H1 (cell line): ENCODE measurements around the gene TBCE. TPM values are rescaled to one million over a fixed set of nuclear protein-coding genes. Genes with fewer than 3 reads are reported as not detected.

Source experiments
- CTCF ChIA-PET: fragments of 300-600 bp; sonication (Branson Sonifier 250); formaldehyde crosslinking; loops from one replicate; lab custom pipeline; 2021; ENCODE audit not compliant: partially characterized antibody; lab: Charles Lee
- POLR2A ChIA-PET: fragments of 300-600 bp; sonication (Branson Sonifier 250); formaldehyde crosslinking; loops from one replicate; lab custom pipeline; 2021; ENCODE audit warnings: inconsistent platforms; ENCODE audit not compliant: partially characterized antibody; lab: Charles Lee
- DNase-seq, 2 experiments: peaks; one replicate each; pipeline versions ENCODE4 v3.0.0 to v3.0.0-alpha.2; 2010 to 2022; ENCODE audit warnings: low spot score in 2 of 2, low read depth in 1 of 2, mixed read lengths in 1 of 2
- FAIRE-seq: peaks from 2 replicates; lab custom pipeline; 2011; peaks lifted over from hg19 to GRCh38; lab: Jason Lieb, UNC
- H2AFZ ChIP-seq: 2 replicates; pipeline ENCODE4 v1.8.1; 2012; ENCODE audit warnings: low read length, inconsistent platforms
- H2AK5ac ChIP-seq: 2 replicates; pipeline ENCODE4 v1.6.1; 2013; ENCODE audit warnings: low read depth, low read length
- H2BK120ac ChIP-seq: replicated peaks from 2 replicates; pipeline ENCODE3; 2013; ENCODE audit warnings: low read depth, low read length, inconsistent platforms
- H2BK12ac ChIP-seq: 2 replicates; pipeline ENCODE4 v1.6.1; 2013; ENCODE audit warnings: low read depth, low read length
- H2BK15ac ChIP-seq: 2 replicates; pipeline ENCODE4 v1.6.1; 2013; ENCODE audit warnings: low read length
- H2BK20ac ChIP-seq: 2 replicates; pipeline ENCODE4 v1.6.1; 2013; ENCODE audit warnings: low read length
- H2BK5ac ChIP-seq: 2 replicates; pipeline ENCODE4 v1.6.1; 2013; ENCODE audit warnings: low read depth, low read length
- H3K14ac ChIP-seq: 2 replicates; pipeline ENCODE4 v1.6.1; 2013; ENCODE audit warnings: inconsistent platforms; ENCODE audit not compliant: insufficient read length
- H3K18ac ChIP-seq: 2 replicates; pipeline ENCODE4 v1.6.1; 2013; ENCODE audit warnings: low read length; ENCODE audit errors: extremely low read depth
- H3K23ac ChIP-seq: 2 replicates; pipeline ENCODE4 v1.6.1; 2013; ENCODE audit warnings: inconsistent platforms; ENCODE audit not compliant: insufficient read length
- H3K23me2 ChIP-seq: 2 replicates; pipeline ENCODE4 v1.6.1; 2013; ENCODE audit warnings: low read depth, low read length
- H3K27ac ChIP-seq: 2 replicates; pipeline ENCODE4 v1.6.1; 2011; ENCODE audit warnings: low read depth, low read length, inconsistent platforms
- H3K27me3 ChIP-seq, 4 experiments: replicated peaks in 1 of 4; 1 replicate in 1 of 4; 2 replicates in 3 of 4; pipeline versions ENCODE4 v1.6.1 to v1.8.1; 2011 to 2013; ENCODE audit warnings: low read length in 3 of 4, mild to moderate bottlenecking in 3 of 4, inconsistent platforms in 2 of 4, mixed read lengths in 2 of 4, moderate library complexity in 1 of 4; ENCODE audit not compliant: control insufficient read depth in 3 of 4, insufficient read depth in 3 of 4; ENCODE audit errors: extremely low read depth in 1 of 4
- H3K36me3 ChIP-seq, 4 experiments: 2 replicates each; pipeline versions ENCODE4 v1.6.1 to v1.8.1; 2011 to 2013; ENCODE audit warnings: mild to moderate bottlenecking in 4 of 4, low read length in 3 of 4, moderate library complexity in 2 of 4, control low read depth in 1 of 4, inconsistent platforms in 1 of 4; ENCODE audit not compliant: insufficient read depth in 4 of 4, control insufficient read depth in 2 of 4
- H3K4ac ChIP-seq: replicated peaks from 2 replicates; pipeline ENCODE3; 2013; ENCODE audit warnings: low read length, low read depth, mixed read lengths, inconsistent platforms; ENCODE audit not compliant: insufficient read length
- H3K4me1 ChIP-seq, 4 experiments: replicated peaks in 1 of 4; 1 replicate in 1 of 4; 2 replicates in 3 of 4; pipeline versions ENCODE4 v1.6.1 to v1.8.1; 2011 to 2013; ENCODE audit warnings: low read length in 3 of 4, inconsistent platforms in 2 of 4, mixed read lengths in 1 of 4; ENCODE audit not compliant: insufficient read depth in 4 of 4, control insufficient read depth in 3 of 4
- H3K4me2 ChIP-seq, 2 experiments: 2 replicates each; pipeline versions ENCODE4 v1.6.1 to v1.8.1; 2011 to 2013; ENCODE audit warnings: low read depth in 2 of 2, low read length in 2 of 2, control low read depth in 1 of 2, inconsistent platforms in 1 of 2, mild to moderate bottlenecking in 1 of 2; ENCODE audit not compliant: insufficient read depth in 1 of 2
- H3K4me3 ChIP-seq, 4 experiments: fragments of 200-600, 300-600 bp in 1 of 4; sonication (generic), shearing (Covaris generic), sonication (Bioruptor Twin) in 1 of 4; 2 replicates each; pipeline versions ENCODE4 v1.5.1 to v1.8.1; 2011 to 2016; ENCODE audit warnings: low read length in 4 of 4, low read depth in 3 of 4, control low read depth in 2 of 4, inconsistent platforms in 2 of 4, mild to moderate bottlenecking in 2 of 4, mixed read lengths in 1 of 4, moderate library complexity in 1 of 4; ENCODE audit not compliant: insufficient read depth in 2 of 4; ENCODE audit errors: extremely low read depth in 1 of 4
- H3K56ac ChIP-seq: replicated peaks from 2 replicates; pipeline ENCODE3; 2013; ENCODE audit warnings: low read depth, mild to moderate bottlenecking, mixed read lengths, low read length, inconsistent platforms; ENCODE audit not compliant: insufficient read length
- H3K79me1 ChIP-seq: 2 replicates; pipeline ENCODE4 v1.6.1; 2013; ENCODE audit warnings: low read depth, low read length, control low read depth
- H3K79me2 ChIP-seq, 2 experiments: 2 replicates each; pipeline versions ENCODE4 v1.6.1 to v1.8.1; 2012 to 2013; ENCODE audit warnings: low read length in 2 of 2, mild to moderate bottlenecking in 2 of 2, inconsistent platforms in 1 of 2; ENCODE audit not compliant: insufficient read depth in 2 of 2, control insufficient read depth in 1 of 2
- H3K9ac ChIP-seq, 4 experiments: replicated peaks in 1 of 4; 1 replicate in 1 of 4; 2 replicates in 3 of 4; pipeline versions ENCODE4 v1.6.1 to v1.8.1; 2011 to 2013; ENCODE audit warnings: low read depth in 3 of 4, low read length in 3 of 4, control low read depth in 2 of 4, mild to moderate bottlenecking in 2 of 4, moderate library complexity in 2 of 4, inconsistent platforms in 1 of 4; ENCODE audit errors: extremely low read depth in 1 of 4
- H3K9me3 ChIP-seq, 2 experiments: 2 replicates each; pipeline versions ENCODE4 v1.6.1 to v1.8.1; 2012 to 2013; ENCODE audit warnings: mild to moderate bottlenecking in 2 of 2, moderate library complexity in 2 of 2, control low read depth in 1 of 2, inconsistent platforms in 1 of 2, low read depth in 1 of 2, low read length in 1 of 2, mixed read lengths in 1 of 2; ENCODE audit not compliant: insufficient read depth in 2 of 2
- H4K20me1 ChIP-seq, 2 experiments: replicated peaks in 1 of 2; 2 replicates each; pipeline versions ENCODE3 to v1.8.1; 2011 to 2013; ENCODE audit warnings: inconsistent platforms in 2 of 2, low read length in 2 of 2, mild to moderate bottlenecking in 1 of 2; ENCODE audit not compliant: insufficient read depth in 2 of 2, control insufficient read depth in 1 of 2
- H4K5ac ChIP-seq: 2 replicates; pipeline ENCODE4 v1.6.1; 2013; ENCODE audit warnings: low read length, low read depth, mixed read lengths, inconsistent platforms; ENCODE audit not compliant: insufficient read length
- H4K8ac ChIP-seq: 2 replicates; pipeline ENCODE4 v1.8.0; 2013; ENCODE audit warnings: mild to moderate bottlenecking, moderate library complexity, low read length, inconsistent platforms; ENCODE audit not compliant: insufficient read depth; ENCODE audit errors: extremely low read depth
- H4K91ac ChIP-seq: replicated peaks from 2 replicates; pipeline ENCODE3; 2013; ENCODE audit warnings: low read length, mixed read lengths, inconsistent platforms; ENCODE audit not compliant: insufficient read length
- CHD2 ChIP-seq: IDR thresholded peaks from 2 replicates; pipeline ENCODE4 v1.6.1; 2012; ENCODE audit warnings: low read length, improper control_type of control experiment
- GABPA ChIP-seq: IDR thresholded peaks from 2 replicates; pipeline ENCODE4 v1.6.1; 2011; ENCODE audit warnings: mild to moderate bottlenecking, low read length, moderate library complexity, borderline replicate concordance; ENCODE audit not compliant: insufficient read depth
- HDAC2 ChIP-seq, 2 experiments: fragments of 300-600 bp in 1 of 2; sonication (generic) in 1 of 2; IDR thresholded peaks; 2 replicates each; pipeline ENCODE4 v1.6.1; 2011 to 2012; ENCODE audit warnings: low read depth in 2 of 2, low read length in 2 of 2, mild to moderate bottlenecking in 2 of 2, moderate library complexity in 2 of 2, borderline replicate concordance in 1 of 2, inconsistent platforms in 1 of 2
- JUND ChIP-seq: IDR thresholded peaks from 2 replicates; pipeline ENCODE4 v1.6.1; 2011; ENCODE audit warnings: mild to moderate bottlenecking, improper control_type of control experiment, low read length
- KDM4A ChIP-seq: IDR thresholded peaks from one replicate; pipeline ENCODE4 v1.7.1; 2012; ENCODE audit warnings: low read depth, mild to moderate bottlenecking, moderate library complexity, low read length, inconsistent platforms; ENCODE audit not compliant: severe bottlenecking
- MAFK ChIP-seq: IDR thresholded peaks from 2 replicates; pipeline ENCODE4 v1.6.1; 2012; ENCODE audit warnings: low read depth, mild to moderate bottlenecking, improper control_type of control experiment, low read length
- POLR2A ChIP-seq, 2 experiments: IDR thresholded peaks; 1 replicate in 1 of 2; 2 replicates in 1 of 2; pipeline ENCODE4 v1.6.1; 2011; ENCODE audit warnings: low read depth in 2 of 2, low read length in 2 of 2, mild to moderate bottlenecking in 2 of 2; ENCODE audit errors: control extremely low read depth in 1 of 2
- RBBP5 ChIP-seq: IDR thresholded peaks from 2 replicates; pipeline ENCODE4 v1.7.1; 2012; ENCODE audit warnings: low read depth, mild to moderate bottlenecking, inconsistent platforms, low read length, moderate library complexity, borderline replicate concordance
- WGBS, 2 experiments: shearing (Covaris generic) in 1 of 2; methylation state at CpG; one replicate each; pipeline versions ENCODE4 v1.1.6 to v1.1.7; 2013 to 2015; ENCODE audit warnings: low lambda C conversion rate in 2 of 2, mixed read lengths in 2 of 2, inconsistent platforms in 1 of 2, low coverage in 1 of 2, missing lambda C conversion rate in 1 of 2; ENCODE audit not compliant: insufficient replicate concordance in 2 of 2, insufficient coverage in 1 of 2, insufficient read length in 1 of 2; ENCODE audit errors: extremely low coverage in 1 of 2, missing lambda C conversion rate in 1 of 2; 5-methylcytosine and 5-hydroxymethylcytosine counted together
- polyA plus RNA-seq, 7 experiments: library from polyadenylated mRNA; depleted of rRNA in 3 of 7; stranded (reverse) in 5 of 7; unstranded in 2 of 7; fragments of >200 nt in 5 of 7; fragments of 200-250 nt in 2 of 7; gene quantifications; 1 replicate in 5 of 7; 2 replicates in 1 of 7; 4 replicates in 1 of 7; pipeline versions ENCODE4 v1.2.1 to v1.2.3, GENCODE V29; 2011 to 2013; ENCODE audit warnings: missing spikeins in 2 of 7, mixed read lengths in 2 of 7
- total RNA-seq: library from RNA; stranded (reverse); fragmentation: NEBNext Ultra II Directional; extraction: Animal tissue kit (Norgen Biotek cat#: 25700); gene quantifications from 2 replicates; pipeline ENCODE4 v1.2.1, GENCODE V29; 2021
- TF ChIP-seq, protein P1 (sequence below): IDR thresholded peaks from 2 replicates; pipeline ENCODE4 v1.6.1; 2012; ENCODE audit warnings: inconsistent platforms
- TF ChIP-seq, protein P2 (sequence below): IDR thresholded peaks from 2 replicates; pipeline ENCODE4 v1.6.1; 2012; ENCODE audit warnings: low read length, inconsistent platforms

Gene TBCE
- total and polyA plus RNA-seq, 2 of the 8 experiments (the other 6 are each of a cell fraction or from before 2014, with no cell fraction given), result 22.7 to 42.9 TPM

DNA sequence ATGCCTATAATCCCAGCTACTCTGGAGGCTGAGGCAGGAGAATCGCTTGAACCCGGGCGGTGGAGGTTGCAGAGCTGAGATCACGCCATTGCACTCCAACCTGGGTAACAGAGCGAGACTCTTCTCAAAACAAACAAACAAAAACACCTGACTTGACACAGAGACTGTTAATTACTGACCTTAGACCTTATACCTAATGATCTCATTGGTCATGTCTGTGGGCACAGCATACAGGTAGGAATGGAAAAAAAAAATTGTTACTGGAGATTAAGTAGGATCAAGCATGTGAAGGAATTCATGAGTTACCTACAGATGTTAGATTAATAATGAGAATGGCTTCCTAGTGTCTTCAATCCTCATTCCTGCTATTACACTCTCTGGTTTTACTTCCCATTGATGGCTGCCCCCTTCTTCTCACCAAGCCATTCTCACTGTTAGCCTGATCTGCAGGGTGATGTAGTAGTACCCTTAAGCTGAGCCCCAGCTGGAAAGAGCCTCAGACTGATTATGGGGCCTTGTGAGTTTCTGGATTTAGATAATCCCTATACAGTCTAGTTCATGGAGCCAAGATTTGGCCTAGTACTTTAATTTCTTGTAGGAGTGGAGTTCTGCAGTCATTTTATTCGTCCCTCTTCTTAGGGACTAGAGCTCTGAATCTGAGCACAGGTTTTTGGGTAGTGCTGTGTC, 8.8 kb downstream of the TBCE start:
- H3K9ac ChIP-seq, result no peak overlapping the region
- H3K23ac ChIP-seq, result no peak overlapping the region
- no peak overlapping the region for H2BK12ac ChIP-seq
- no peak overlapping the region for H3K4me3 ChIP-seq
- H2BK5ac ChIP-seq, result no peak overlapping the region
- H3K9me3 ChIP-seq, result no peaks in the 10 kb centered on the region
- H3K27me3 ChIP-seq, result no peaks in the 10 kb centered on the region
- no peak overlapping the region for H2AK5ac ChIP-seq
- H3K36me3 ChIP-seq, result peaks cover 0 to 13% (median 9%) of the 10 kb centered on the region in 4 experiments; a peak in 5 of 8 replicates
- no peak overlapping the region for H3K18ac ChIP-seq
- FAIRE-seq (no peak), DNase-seq (no peak)
- no peaks in the 10 kb centered on the region for H3K79me1 ChIP-seq
- no peak overlapping the region for H3K4me2 ChIP-seq
- H3K27ac ChIP-seq, result no peak overlapping the region
- H2BK120ac ChIP-seq, result no peak overlapping the region
- no peaks in the 10 kb centered on the region for H3K23me2 ChIP-seq
- no peak overlapping the region for H2AFZ ChIP-seq
- WGBS, 2 experiments, result 96% methylated on average over 6 of the region's 6 CpGs; no CpG with 5 or more reads in 1 of the 2 experiments
- peaks cover 0 to 10% of the 10 kb centered on the region in 2 experiments; a peak in 1 of 4 replicates for H3K79me2 ChIP-seq
- no peak overlapping the region for H3K4ac ChIP-seq
- H4K91ac ChIP-seq, result no peak overlapping the region
- no peak overlapping the region for H3K14ac ChIP-seq
- POLR2A ChIA-PET, result interaction anchor here (2.2 to 2.4 kb wide), 2 partner anchors 8 to 47 kb away, joined by 6 to 10 read pairs; partner anchors contain the start of genes GGPS1 and TBCE
- H4K5ac ChIP-seq, result no peak overlapping the region
- H2BK15ac ChIP-seq, result no peak overlapping the region
- peaks cover 0 to 2% of the 10 kb centered on the region in 2 experiments for H4K20me1 ChIP-seq
- CTCF ChIA-PET, result interaction anchor here (0.6 to 1.6 kb wide), 3 partner anchors 9 to 292 kb away, joined by 3 to 5 read pairs (median 4); partner anchors contain the start of gene TBCE
- H3K4me1 ChIP-seq, result no peaks in the 10 kb centered on the region
- H4K8ac ChIP-seq, result no peak overlapping the region
- H2BK20ac ChIP-seq, result no peak overlapping the region
- no peak overlapping the region for H3K56ac ChIP-seq
- TF ChIP-seq KDM4A (no peak), JUND (no peak), HDAC2 (IDR thresholded peaks at IDR 0.05; ENCODE audit: borderline replicate concordance in 1 of 2, low read depth in 2 of 2, low read length in 2 of 2) (no peak), MAFK (no peak), POLR2A (IDR thresholded peaks at IDR 0.05; ENCODE audit: control extremely low read depth in 1 of 2, low read depth in 2 of 2, low read length in 2 of 2) (no peak), CHD2 (no peak), GABPA (no peak), RBBP5 (no peak)
- TF ChIP-seq, protein P1, sequence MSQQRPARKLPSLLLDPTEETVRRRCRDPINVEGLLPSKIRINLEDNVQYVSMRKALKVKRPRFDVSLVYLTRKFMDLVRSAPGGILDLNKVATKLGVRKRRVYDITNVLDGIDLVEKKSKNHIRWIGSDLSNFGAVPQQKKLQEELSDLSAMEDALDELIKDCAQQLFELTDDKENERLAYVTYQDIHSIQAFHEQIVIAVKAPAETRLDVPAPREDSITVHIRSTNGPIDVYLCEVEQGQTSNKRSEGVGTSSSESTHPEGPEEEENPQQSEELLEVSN, result no peak
- TF ChIP-seq, protein P2, sequence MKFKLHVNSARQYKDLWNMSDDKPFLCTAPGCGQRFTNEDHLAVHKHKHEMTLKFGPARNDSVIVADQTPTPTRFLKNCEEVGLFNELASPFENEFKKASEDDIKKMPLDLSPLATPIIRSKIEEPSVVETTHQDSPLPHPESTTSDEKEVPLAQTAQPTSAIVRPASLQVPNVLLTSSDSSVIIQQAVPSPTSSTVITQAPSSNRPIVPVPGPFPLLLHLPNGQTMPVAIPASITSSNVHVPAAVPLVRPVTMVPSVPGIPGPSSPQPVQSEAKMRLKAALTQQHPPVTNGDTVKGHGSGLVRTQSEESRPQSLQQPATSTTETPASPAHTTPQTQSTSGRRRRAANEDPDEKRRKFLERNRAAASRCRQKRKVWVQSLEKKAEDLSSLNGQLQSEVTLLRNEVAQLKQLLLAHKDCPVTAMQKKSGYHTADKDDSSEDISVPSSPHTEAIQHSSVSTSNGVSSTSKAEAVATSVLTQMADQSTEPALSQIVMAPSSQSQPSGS, result no peak
